ENCODE results near the gene SLC7A8. TPM values are rescaled to one million over a fixed set of nuclear protein-coding genes. Genes with fewer than 3 reads are reported as not detected.
A peak's percentile ranks its signal among the peaks of the same experiment; 100 is the strongest.

SLC7A8 gene
- total RNA-seq, 2 donors from 2014 or later: 119 to 143 TPM

GRCh38 chr14:23182372-23183157, 895 bp downstream of the SLC7A8 start:
- WGBS: 1% methylated on average over 24 of the region's 24 CpGs
- peak overlapping the region; percentile 37 to 51 for H3K4me3 ChIP-seq
- no peaks in the 10 kb centered on the region for H3K27me3 ChIP-seq (replicated peaks; ENCODE audit: insufficient read depth)
- peak overlapping the region; percentile 84 for H3K27ac ChIP-seq
- peaks cover 2% of the 10 kb centered on the region for H3K4me1 ChIP-seq (replicated peaks)
- H3K36me3 ChIP-seq: no peaks in the 10 kb centered on the region
- intact Hi-C loops (cut with DNase I): loop anchor here (2.0 to 5.0 kb wide), 2 partner anchors 28 to 40 kb away; no protein-coding TSS in a partner anchor
- DNase-seq (ENCODE audit: low spot score): peak; percentile 86
- TF ChIP-seq POLR2A (IDR thresholded peaks at IDR 0.05): peak; percentile 61
- TF ChIP-seq CTCF (IDR thresholded peaks at IDR 0.05): peak in 1 of 4 experiments; percentile 17
- peak; percentile 84 for TF ChIP-seq POLR2AphosphoS5 (IDR thresholded peaks at IDR 0.05)
- H3K9me3 ChIP-seq: no peaks in the 10 kb centered on the region

- Histone ChIP-seq H3K27me3 (replicated peaks; ENCODE audit: insufficient read depth) (no peaks in the 10 kb centered on the region), H3K4me3 (peak overlapping the region; percentile 37 to 51), H3K4me1 (replicated peaks) (peaks cover 2% of the 10 kb centered on the region), H3K9me3 (no peaks in the 10 kb centered on the region), H3K27ac (peak overlapping the region; percentile 84), H3K36me3 (no peaks in the 10 kb centered on the region)
- TF ChIP-seq POLR2AphosphoS5 (IDR thresholded peaks at IDR 0.05): no peak
- TF ChIP-seq POLR2A (IDR thresholded peaks at IDR 0.05): no peak
- TF ChIP-seq CTCF (IDR thresholded peaks at IDR 0.05): no peak
- intact Hi-C loops (cut with DNase I): loop anchor here (2.0 to 5.0 kb wide), 2 partner anchors 27 to 40 kb away; no protein-coding TSS in a partner anchor
- 16% methylated on average over 4 of the region's 4 CpGs for WGBS
- no peak for DNase-seq (ENCODE audit: low spot score)
Measured at GRCh38 chr14:23181946-23182345, 1.5 kb downstream of the SLC7A8 start.

GRCh38 chr14:23181453-23181852, 2.0 kb downstream of the SLC7A8 start:
- 18% methylated on average over 3 of the region's 3 CpGs for WGBS
- H3K27me3 ChIP-seq (replicated peaks; ENCODE audit: insufficient read depth): no peaks in the 10 kb centered on the region
- peak; percentile 48 for DNase-seq (ENCODE audit: low spot score)
- peaks cover 2% of the 10 kb centered on the region for H3K4me1 ChIP-seq (replicated peaks)
- H3K4me3 ChIP-seq: peak overlapping the region; percentile 37 to 51
- peak overlapping the region; percentile 84 for H3K27ac ChIP-seq
- TF ChIP-seq CTCF (IDR thresholded peaks at IDR 0.05) (no peak), POLR2AphosphoS5 (IDR thresholded peaks at IDR 0.05) (peak; percentile 28)
- intact Hi-C loops (cut with DNase I): loop anchor here (5.0 kb wide), 1 partner anchor 39 kb away; no protein-coding TSS in a partner anchor
- H3K9me3 ChIP-seq: no peaks in the 10 kb centered on the region
- no peaks in the 10 kb centered on the region for H3K36me3 ChIP-seq

DNA sequence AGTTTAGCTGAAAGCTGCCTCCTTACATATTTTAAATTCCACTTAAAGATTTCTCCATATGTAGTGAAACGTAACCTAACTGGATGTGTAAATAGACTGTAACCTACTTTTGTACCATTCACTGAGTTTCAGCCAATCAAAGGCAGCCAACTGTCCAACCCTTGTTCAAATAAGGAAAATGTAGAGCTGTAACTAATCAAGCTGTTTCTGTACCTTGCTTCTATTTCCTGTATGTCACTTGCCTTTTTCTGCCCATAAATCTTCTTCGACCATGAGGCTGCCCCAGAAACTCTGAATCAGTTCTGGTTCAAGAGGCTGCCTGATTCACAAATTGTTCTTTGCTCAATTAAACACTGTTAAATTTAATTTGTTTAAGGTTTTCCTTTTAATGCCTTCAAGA, 6.3 kb downstream of the SLC7A8 start:
- Histone ChIP-seq H3K4me1 (replicated peaks) (peaks cover 2% of the 10 kb centered on the region), H3K27ac (peak overlapping the region; percentile 69 to 71), H3K4me3 (no peak overlapping the region), H3K27me3 (replicated peaks; ENCODE audit: insufficient read depth) (no peaks in the 10 kb centered on the region), H3K9me3 (no peaks in the 10 kb centered on the region), H3K36me3 (no peaks in the 10 kb centered on the region)
- WGBS: 24% methylated on average over 2 of the region's 2 CpGs
- TF ChIP-seq POLR2AphosphoS5 (IDR thresholded peaks at IDR 0.05) (peak; percentile 68), POLR2A (IDR thresholded peaks at IDR 0.05) (no peak)
- peak; percentile 53 for DNase-seq (ENCODE audit: low spot score)
- intact Hi-C loops (cut with DNase I): no loop called here

- no peak for DNase-seq (ENCODE audit: low spot score)
- H3K4me3 ChIP-seq: no peak overlapping the region
- peaks cover 2% of the 10 kb centered on the region for H3K4me1 ChIP-seq (replicated peaks)
- TF ChIP-seq POLR2A (IDR thresholded peaks at IDR 0.05) (no peak), POLR2AphosphoS5 (IDR thresholded peaks at IDR 0.05) (no peak), CTCF (IDR thresholded peaks at IDR 0.05) (no peak)
- intact Hi-C loops (cut with DNase I): no loop called here
- peak overlapping the region in 1 of 2 donors; percentile 71 for H3K27ac ChIP-seq
- no peaks in the 10 kb centered on the region for H3K27me3 ChIP-seq (replicated peaks; ENCODE audit: insufficient read depth)
- WGBS: 12% methylated on average over 1 of the region's 1 CpG
- no peaks in the 10 kb centered on the region for H3K36me3 ChIP-seq
- no peaks in the 10 kb centered on the region for H3K9me3 ChIP-seq
Measured at GRCh38 chr14:23175823-23176222, 7.6 kb downstream of the SLC7A8 start.
